ENCODE data around the gene NDFIP1. TPM values are rescaled to one million over a fixed set of nuclear protein-coding genes. Genes with fewer than 3 reads are reported as not detected.
"Not testable (repeated sequence)": the region's sequence is repeated elsewhere in the genome, so short reads cannot be mapped to it uniquely, and the experiment has no call there.

Gene NDFIP1
- total RNA-seq, 1 donor from 2014 or later: 178 TPM

DNA sequence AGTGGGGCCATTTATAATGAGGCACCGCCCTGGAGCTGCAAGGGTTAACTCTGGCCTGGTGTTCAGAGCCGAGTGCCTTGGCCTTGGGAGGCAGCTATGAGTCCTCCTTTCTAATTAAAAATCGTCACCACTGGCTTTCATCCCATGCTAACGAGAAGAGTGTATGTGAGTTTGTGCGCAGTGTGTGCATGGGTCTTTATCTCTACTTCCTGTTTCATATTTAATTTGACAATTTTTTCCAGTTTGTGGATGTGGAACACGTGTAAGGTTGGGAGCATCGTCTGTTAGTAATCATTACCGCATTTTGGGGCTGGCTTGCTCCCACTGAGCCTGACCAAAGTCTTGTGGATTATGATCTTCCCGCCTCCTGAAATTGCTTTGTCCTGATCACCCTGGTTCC, 76.4 kb downstream of the NDFIP1 start:
- Histone ChIP-seq H3K4me1 (no peaks in the 10 kb centered on the region), H3K27ac (no peak overlapping the region), H3K4me3 (no peak overlapping the region), H3K36me3 (no peaks in the 10 kb centered on the region), H3K27me3 (no peaks in the 10 kb centered on the region), H3K9me3 (no peaks in the 10 kb centered on the region)
- intact Hi-C loops (cut with DNase I): no loop called here
- no peak for DNase-seq (ENCODE audit: extremely low spot score in 2 of 2)
- TF ChIP-seq POLR2A (IDR thresholded peaks at IDR 0.05): no peak
- TF ChIP-seq, protein P1, sequence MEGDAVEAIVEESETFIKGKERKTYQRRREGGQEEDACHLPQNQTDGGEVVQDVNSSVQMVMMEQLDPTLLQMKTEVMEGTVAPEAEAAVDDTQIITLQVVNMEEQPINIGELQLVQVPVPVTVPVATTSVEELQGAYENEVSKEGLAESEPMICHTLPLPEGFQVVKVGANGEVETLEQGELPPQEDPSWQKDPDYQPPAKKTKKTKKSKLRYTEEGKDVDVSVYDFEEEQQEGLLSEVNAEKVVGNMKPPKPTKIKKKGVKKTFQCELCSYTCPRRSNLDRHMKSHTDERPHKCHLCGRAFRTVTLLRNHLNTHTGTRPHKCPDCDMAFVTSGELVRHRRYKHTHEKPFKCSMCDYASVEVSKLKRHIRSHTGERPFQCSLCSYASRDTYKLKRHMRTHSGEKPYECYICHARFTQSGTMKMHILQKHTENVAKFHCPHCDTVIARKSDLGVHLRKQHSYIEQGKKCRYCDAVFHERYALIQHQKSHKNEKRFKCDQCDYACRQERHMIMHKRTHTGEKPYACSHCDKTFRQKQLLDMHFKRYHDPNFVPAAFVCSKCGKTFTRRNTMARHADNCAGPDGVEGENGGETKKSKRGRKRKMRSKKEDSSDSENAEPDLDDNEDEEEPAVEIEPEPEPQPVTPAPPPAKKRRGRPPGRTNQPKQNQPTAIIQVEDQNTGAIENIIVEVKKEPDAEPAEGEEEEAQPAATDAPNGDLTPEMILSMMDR (IDR thresholded peaks at IDR 0.05): no peak
- no peak for TF ChIP-seq POLR2AphosphoS5 (IDR thresholded peaks at IDR 0.05; ENCODE audit: insufficient read depth in 1 of 2, low read depth in 1 of 2)

GRCh38 chr5:142186514-142186856, 77.9 kb downstream of the NDFIP1 start:
- no peaks in the 10 kb centered on the region for H3K27me3 ChIP-seq
- no peaks in the 10 kb centered on the region for H3K4me1 ChIP-seq
- no peak overlapping the region for H3K27ac ChIP-seq
- H3K9me3 ChIP-seq: no peaks in the 10 kb centered on the region
- H3K4me3 ChIP-seq: no peak overlapping the region
- TF ChIP-seq POLR2A (IDR thresholded peaks at IDR 0.05) (no peak), POLR2AphosphoS5 (IDR thresholded peaks at IDR 0.05; ENCODE audit: insufficient read depth in 1 of 2, low read depth in 1 of 2) (no peak)
- TF ChIP-seq, protein P1 (IDR thresholded peaks at IDR 0.05): no peak
- intact Hi-C loops (cut with DNase I): no loop called here
- no peaks in the 10 kb centered on the region for H3K36me3 ChIP-seq
- DNase-seq (ENCODE audit: extremely low spot score in 2 of 2): no peak

DNA sequence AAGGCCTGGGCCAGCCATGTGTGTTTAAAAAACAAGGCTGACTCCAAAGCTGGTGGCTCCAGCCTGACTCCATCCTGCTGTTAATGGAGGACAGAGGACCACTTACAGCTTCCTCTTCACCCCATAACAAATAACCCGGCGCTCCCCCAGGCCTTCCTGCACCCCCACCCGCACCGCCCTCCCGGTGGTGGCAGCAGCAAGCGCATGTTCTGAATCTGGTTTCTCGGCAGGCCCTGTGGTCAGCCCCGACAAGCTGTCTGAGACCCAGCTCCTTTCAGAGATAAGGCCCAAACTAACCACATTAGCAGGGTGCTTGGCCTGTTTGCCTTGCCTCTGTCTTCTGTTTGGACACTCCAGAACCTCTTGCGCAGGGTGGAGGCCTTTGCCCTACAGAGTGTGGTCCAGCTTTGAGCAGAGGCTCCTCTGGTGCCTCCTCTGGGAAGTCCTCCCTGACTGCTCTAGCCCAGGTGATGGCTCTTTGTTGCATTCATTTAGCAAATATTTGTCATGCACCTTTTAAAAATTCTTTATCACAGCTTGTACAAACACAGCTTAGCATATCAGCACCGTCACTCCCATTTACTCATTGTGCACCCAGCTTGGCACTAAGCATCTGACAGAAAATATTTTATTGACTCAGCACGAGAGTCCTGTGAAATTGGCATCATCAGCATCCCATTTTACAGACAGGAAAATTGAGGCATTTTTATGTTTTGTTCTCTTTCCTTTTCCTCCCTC, 78.4 kb downstream of the NDFIP1 start:
- Histone ChIP-seq H3K27ac (no peak overlapping the region), H3K4me3 (no peak overlapping the region), H3K9me3 (no peaks in the 10 kb centered on the region), H3K27me3 (no peaks in the 10 kb centered on the region), H3K36me3 (no peaks in the 10 kb centered on the region), H3K4me1 (no peaks in the 10 kb centered on the region)
- no peak for DNase-seq (ENCODE audit: extremely low spot score in 2 of 2)
- TF ChIP-seq POLR2A (IDR thresholded peaks at IDR 0.05) (no peak), POLR2AphosphoS5 (IDR thresholded peaks at IDR 0.05; ENCODE audit: insufficient read depth in 1 of 2, low read depth in 1 of 2) (no peak)
- TF ChIP-seq, protein P1 (IDR thresholded peaks at IDR 0.05): no peak
- intact Hi-C loops (cut with DNase I): no loop called here

DNA sequence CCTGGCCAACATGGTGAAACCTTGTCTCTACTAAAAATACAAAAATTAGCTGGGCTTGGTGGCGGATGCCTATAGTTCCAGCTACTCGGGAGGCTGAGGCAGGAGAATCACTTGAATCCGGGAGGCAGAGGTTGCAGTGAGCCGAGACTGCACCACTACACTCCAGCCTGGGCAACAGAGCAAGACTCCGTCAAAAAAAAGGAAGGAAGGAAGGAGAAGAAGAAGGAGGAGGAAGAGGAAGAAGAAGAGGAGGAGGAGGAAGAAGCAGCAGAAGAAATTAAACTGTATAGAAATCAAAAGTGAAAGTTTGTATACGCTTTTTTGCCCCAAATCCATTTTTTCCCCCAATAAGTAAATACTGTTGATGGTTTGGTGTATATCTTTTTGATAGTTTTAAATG, 80.1 kb downstream of the NDFIP1 start:
- intact Hi-C loops (cut with DNase I); H3K27me3 ChIP-seq; H3K27ac ChIP-seq; H3K4me3 ChIP-seq; DNase-seq (ENCODE audit: extremely low spot score in 2 of 2); H3K36me3 ChIP-seq; H3K9me3 ChIP-seq; H3K4me1 ChIP-seq: not testable (repeated sequence)

- intact Hi-C loops (cut with DNase I): no loop called here
- Histone ChIP-seq H3K36me3 (no peaks in the 10 kb centered on the region), H3K4me3 (no peak overlapping the region), H3K4me1 (no peaks in the 10 kb centered on the region), H3K27me3 (no peaks in the 10 kb centered on the region), H3K9me3 (no peaks in the 10 kb centered on the region), H3K27ac (no peak overlapping the region)
- no peak for TF ChIP-seq POLR2A (IDR thresholded peaks at IDR 0.05)
- TF ChIP-seq POLR2AphosphoS5 (IDR thresholded peaks at IDR 0.05; ENCODE audit: insufficient read depth in 1 of 2, low read depth in 1 of 2): no peak
- TF ChIP-seq, protein P1 (IDR thresholded peaks at IDR 0.05): no peak
- DNase-seq (ENCODE audit: extremely low spot score in 2 of 2): no peak
These were observed 81.2 kb downstream of the NDFIP1 start for GRCh38 chr5:142189813-142190212.
